Hematopoietic multipotent progenitor cell treated with erythropoietin and hydrocortisone succinate and interleukin-3 and kit ligand, for 6 days (in vitro differentiated cells): ENCODE measurements around the gene RGS10.

ENCODE experiments used
- DNase-seq: peaks from one replicate; pipeline ENCODE4 v3.0.0-alpha.2; 2015

RGS10 gene

GRCh38 chr10:119495021-119495505 is 47.5 kb downstream of the RGS10 start:
- no peak for DNase-seq

- no peak for DNase-seq
Observed at GRCh38 chr10:119494236-119495020, 48.1 kb downstream of the RGS10 start.

GRCh38 chr10:119493155-119493554 is 49.4 kb downstream of the RGS10 start:
- no peak for DNase-seq

- DNase-seq, result peak; percentile 33
Observed at GRCh38 chr10:119491966-119492757, 50.4 kb downstream of the RGS10 start.

- no peak for DNase-seq
Observed at GRCh38 chr10:119489991-119490326, 52.6 kb downstream of the RGS10 start.

- DNase-seq, result no peak
Observed at GRCh38 chr10:119488675-119489074, 53.8 kb downstream of the RGS10 start.

GRCh38 chr10:119483839-119484238 is 58.7 kb downstream of the RGS10 start:
- peak; percentile 30 for DNase-seq

- no peak for DNase-seq
Observed at GRCh38 chr10:119483001-119483400, 59.5 kb downstream of the RGS10 start.

- DNase-seq, result no peak
Observed at GRCh38 chr10:119481781-119482426, 60.6 kb downstream of the RGS10 start.

GRCh38 chr10:119480667-119481066 is 61.9 kb downstream of the RGS10 start:
- no peak for DNase-seq

GRCh38 chr10:119479532-119479931 is 63.0 kb downstream of the RGS10 start:
- no peak for DNase-seq

- DNase-seq, result no peak
Observed at GRCh38 chr10:119478811-119479341, 63.6 kb downstream of the RGS10 start.

- DNase-seq, result no peak
Observed at GRCh38 chr10:119478111-119478802, 64.3 kb downstream of the RGS10 start.

- no peak for DNase-seq
Observed at GRCh38 chr10:119477444-119477843, 65.1 kb downstream of the RGS10 start.

GRCh38 chr10:119474606-119475005 is 67.9 kb downstream of the RGS10 start:
- DNase-seq, result no peak

GRCh38 chr10:119473771-119474170 is 68.7 kb downstream of the RGS10 start:
- DNase-seq, result no peak

GRCh38 chr10:119470920-119471702 is 71.4 kb downstream of the RGS10 start:
- no peak for DNase-seq

- no peak for DNase-seq
Observed at GRCh38 chr10:119469846-119470245, 72.7 kb downstream of the RGS10 start.

GRCh38 chr10:119469325-119469707 is 73.2 kb downstream of the RGS10 start:
- no peak for DNase-seq

GRCh38 chr10:119468542-119469324 is 73.8 kb downstream of the RGS10 start:
- DNase-seq, result no peak

GRCh38 chr10:119466655-119467054 is 75.9 kb downstream of the RGS10 start:
- DNase-seq, result peak; percentile 89
